WTC11 (cell line): ENCODE results near the gene GSN.

Source experiments
- EMX1 ChIP-seq: fragments of 250-450 bp; sonication (Bioruptor Pico); IDR thresholded peaks from 2 replicates; pipeline ENCODE4 v1.8.0; 2021; ENCODE audit warnings: mild to moderate bottlenecking
- IRF2 ChIP-seq: sonication (generic); formaldehyde crosslinking; IDR thresholded peaks from 2 replicates; pipeline ENCODE4 v1.8.0; 2022; ENCODE audit warnings: low read depth, missing genetic modification reagents, borderline replicate concordance
- SMAD3 ChIP-seq: sonication (generic); formaldehyde crosslinking; IDR thresholded peaks from 2 replicates; pipeline ENCODE4 v1.8.0; 2022; ENCODE audit warnings: missing genetic modification reagents, mild to moderate bottlenecking, borderline replicate concordance

- TF ChIP-seq IRF2 (CRISPR knock-in tag), result no peak
- TF ChIP-seq SMAD3, result no peak
- TF ChIP-seq EMX1, result no peak
Observed at GRCh38 chr9:121310571-121310970, 42.6 kb downstream of the GSN start.
